Breast epithelium (tissue), 4 donors: ENCODE measurements around the gene ZFHX3. TPM values are rescaled to one million over a fixed set of nuclear protein-coding genes. Genes with fewer than 3 reads are reported as not detected.

ENCODE experiments used
- DNase-seq, 2 donors: peaks; one replicate each; pipeline ENCODE4 v3.0.0-alpha.2; 2019; ENCODE audit warnings: low spot score in 2 of 2
- H3K27ac ChIP-seq, 2 donors: fragments of 200-600 bp; sonication (generic) in 1 of 2; one replicate each; pipeline ENCODE4 v1.5.1; 2016 to 2019; ENCODE audit warnings: mild to moderate bottlenecking in 1 of 2
- H3K27me3 ChIP-seq, 2 donors: fragments of 200-600 bp; sonication (generic) in 1 of 2; one replicate each; pipeline versions ENCODE4 v1.5.1 to v1.6.0; 2017 to 2019; ENCODE audit warnings: control low read depth in 1 of 2, mild to moderate bottlenecking in 1 of 2
- H3K36me3 ChIP-seq: fragments of 200-600 bp; one replicate; pipeline ENCODE4 v1.5.1; 2019
- H3K4me1 ChIP-seq, 2 donors: fragments of 200-600 bp; sonication (generic); one replicate each; pipeline ENCODE4 v1.5.1; 2016 to 2019; ENCODE audit warnings: control low read depth in 1 of 2
- H3K4me3 ChIP-seq, 3 donors: fragments of 200-600 bp; sonication (generic); 1 replicate in 2 of 3; 2 replicates in 1 of 3; pipeline ENCODE4 v1.5.1; 2016 to 2019; ENCODE audit warnings: mild to moderate bottlenecking in 3 of 3, moderate library complexity in 2 of 3
- H3K9me3 ChIP-seq, 2 donors: fragments of 200-600 bp; sonication (generic) in 1 of 2; one replicate each; pipeline ENCODE4 v1.5.1; 2016 to 2019; ENCODE audit warnings: control low read depth in 1 of 2
- POLR2A ChIP-seq: fragments of 450-650 bp; IDR thresholded peaks from one replicate; pipeline ENCODE4 v1.6.1; 2016; ENCODE audit warnings: antibody characterized with exemption, mild to moderate bottlenecking, moderate library complexity
- POLR2AphosphoS5 ChIP-seq, 3 donors: sonication (generic); formaldehyde crosslinking; IDR thresholded peaks; one replicate each; pipeline ENCODE4 v1.6.1; 2017; ENCODE audit warnings: antibody characterized with exemption in 3 of 3
- intact Hi-C: fragments of 100-400 bp; cut with DNase I; formaldehyde crosslinking; loops from one replicate; pipeline ENCODE4 v1.15.1; 2023; ENCODE audit warnings: low total_unique reads
- total RNA-seq, 3 donors: library from RNA; depleted of rRNA; stranded (reverse); fragments of >200 nt; gene quantifications; one replicate each; pipeline ENCODE4 v1.1.0, GENCODE V29; 2016
- TF ChIP-seq, protein P1 (sequence below), 3 donors: fragments of 450-650 bp; IDR thresholded peaks; one replicate each; pipeline ENCODE4 v1.5.1; 2016 to 2017; ENCODE audit warnings: antibody characterized with exemption in 3 of 3, mild to moderate bottlenecking in 3 of 3, moderate library complexity in 3 of 3

ZFHX3 gene
- total RNA-seq, 3 donors from 2014 or later, result 10.8 to 36.0 (median 11.8) TPM

DNA sequence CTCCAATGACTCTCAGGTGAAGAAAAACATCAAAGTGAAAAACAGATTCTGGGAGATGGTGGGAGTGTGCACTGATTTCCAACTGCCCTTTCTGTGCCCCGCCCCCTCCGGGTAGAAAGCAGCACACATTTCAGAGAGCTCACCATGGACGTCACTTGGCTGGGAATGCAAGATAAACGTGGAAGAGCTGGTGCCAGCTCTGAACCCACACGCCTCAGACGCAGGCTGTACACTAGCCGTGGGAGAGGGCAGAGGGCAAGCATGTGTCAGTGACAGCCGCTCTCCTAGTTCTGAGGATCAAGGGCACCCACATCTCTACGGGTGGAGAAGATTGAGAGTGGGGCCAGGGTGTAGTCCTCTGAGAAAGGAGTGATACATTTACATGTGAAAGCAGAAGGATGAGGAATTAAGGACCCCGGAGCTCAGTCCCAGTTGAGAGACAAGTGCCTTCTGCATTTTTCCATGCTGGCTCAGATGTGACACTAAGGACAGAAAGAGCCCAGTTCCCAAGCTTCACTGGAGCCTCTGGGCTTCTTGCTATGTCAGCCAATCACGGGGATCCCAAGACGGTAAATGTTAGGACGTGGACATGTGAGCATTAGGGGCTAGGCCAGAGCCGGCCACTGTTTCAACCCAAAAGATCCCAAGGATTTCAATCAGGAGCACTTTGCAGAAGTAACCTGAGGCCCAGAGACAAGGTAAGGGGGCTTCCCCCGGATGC lies 101.3 kb downstream of the ZFHX3 start:
- Histone ChIP-seq H3K27me3 (no peaks in the 10 kb centered on the region), H3K4me1 (no peaks in the 10 kb centered on the region), H3K36me3 (no peaks in the 10 kb centered on the region), H3K27ac (no peak overlapping the region), H3K9me3 (no peaks in the 10 kb centered on the region), H3K4me3 (no peak overlapping the region)
- DNase-seq, result no peak
- intact Hi-C loops, result no loop called here
- TF ChIP-seq, protein P1, sequence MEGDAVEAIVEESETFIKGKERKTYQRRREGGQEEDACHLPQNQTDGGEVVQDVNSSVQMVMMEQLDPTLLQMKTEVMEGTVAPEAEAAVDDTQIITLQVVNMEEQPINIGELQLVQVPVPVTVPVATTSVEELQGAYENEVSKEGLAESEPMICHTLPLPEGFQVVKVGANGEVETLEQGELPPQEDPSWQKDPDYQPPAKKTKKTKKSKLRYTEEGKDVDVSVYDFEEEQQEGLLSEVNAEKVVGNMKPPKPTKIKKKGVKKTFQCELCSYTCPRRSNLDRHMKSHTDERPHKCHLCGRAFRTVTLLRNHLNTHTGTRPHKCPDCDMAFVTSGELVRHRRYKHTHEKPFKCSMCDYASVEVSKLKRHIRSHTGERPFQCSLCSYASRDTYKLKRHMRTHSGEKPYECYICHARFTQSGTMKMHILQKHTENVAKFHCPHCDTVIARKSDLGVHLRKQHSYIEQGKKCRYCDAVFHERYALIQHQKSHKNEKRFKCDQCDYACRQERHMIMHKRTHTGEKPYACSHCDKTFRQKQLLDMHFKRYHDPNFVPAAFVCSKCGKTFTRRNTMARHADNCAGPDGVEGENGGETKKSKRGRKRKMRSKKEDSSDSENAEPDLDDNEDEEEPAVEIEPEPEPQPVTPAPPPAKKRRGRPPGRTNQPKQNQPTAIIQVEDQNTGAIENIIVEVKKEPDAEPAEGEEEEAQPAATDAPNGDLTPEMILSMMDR (IDR thresholded peaks at IDR 0.05), result no peak
- TF ChIP-seq POLR2AphosphoS5 (IDR thresholded peaks at IDR 0.05) (no peak), POLR2A (no peak)

DNA sequence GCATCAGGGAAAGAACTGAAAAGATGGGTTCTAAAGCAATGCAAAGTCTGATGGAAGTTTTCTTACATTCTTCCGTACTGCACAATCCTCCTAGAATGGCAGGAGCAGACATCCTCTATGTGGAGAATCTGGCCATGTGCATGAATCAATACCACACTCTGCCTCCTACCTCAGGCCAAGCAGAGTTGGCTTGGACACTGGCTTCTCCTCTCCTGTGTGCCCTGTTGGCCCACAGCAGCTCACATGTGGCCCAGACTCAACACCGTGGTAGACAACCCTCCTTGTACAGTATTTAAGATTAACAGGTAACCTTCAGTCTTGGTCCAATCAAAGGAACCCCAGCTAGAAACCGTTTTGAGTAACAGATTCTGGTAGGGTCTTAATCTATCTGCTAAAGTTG lies 101.9 kb downstream of the ZFHX3 start:
- TF ChIP-seq POLR2A, result no peak
- no peak for TF ChIP-seq POLR2AphosphoS5 (IDR thresholded peaks at IDR 0.05)
- TF ChIP-seq, protein P1 (IDR thresholded peaks at IDR 0.05), result no peak
- no peak for DNase-seq

DNA sequence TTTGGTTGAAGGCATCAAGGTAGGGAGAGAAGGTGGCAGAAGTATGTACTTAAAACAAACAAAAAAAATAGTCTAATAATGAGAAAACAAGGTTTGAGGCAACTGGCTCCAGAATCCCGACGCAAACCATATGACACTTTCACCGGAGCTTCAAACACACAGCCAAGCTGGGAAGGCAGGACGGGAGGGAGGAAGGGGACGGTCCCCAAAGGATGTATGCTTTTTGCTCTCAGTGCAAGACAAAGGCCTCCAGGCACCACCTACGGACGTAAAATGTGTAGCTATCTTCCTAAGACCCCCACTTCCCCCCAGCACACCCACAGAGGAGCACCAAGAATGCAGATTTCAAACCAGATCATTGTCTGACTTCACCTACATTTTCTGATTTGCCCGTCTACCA lies 102.3 kb downstream of the ZFHX3 start:
- DNase-seq, result no peak
- no peaks in the 10 kb centered on the region for H3K4me1 ChIP-seq
- intact Hi-C loops, result no loop called here
- H3K9me3 ChIP-seq, result no peaks in the 10 kb centered on the region
- no peak overlapping the region for H3K4me3 ChIP-seq
- H3K27ac ChIP-seq, result no peak overlapping the region
- no peaks in the 10 kb centered on the region for H3K27me3 ChIP-seq
- H3K36me3 ChIP-seq, result no peaks in the 10 kb centered on the region
- no peak for TF ChIP-seq POLR2A
- TF ChIP-seq, protein P1 (IDR thresholded peaks at IDR 0.05), result no peak
- TF ChIP-seq POLR2AphosphoS5 (IDR thresholded peaks at IDR 0.05), result no peak

More for the DNA sequence above, 101.9 kb downstream of the ZFHX3 start:
- Histone ChIP-seq H3K4me1 (no peaks in the 10 kb centered on the region), H3K27me3 (no peaks in the 10 kb centered on the region), H3K36me3 (no peaks in the 10 kb centered on the region), H3K4me3 (no peak overlapping the region), H3K9me3 (no peaks in the 10 kb centered on the region), H3K27ac (no peak overlapping the region)
- intact Hi-C loops, result no loop called here

DNA sequence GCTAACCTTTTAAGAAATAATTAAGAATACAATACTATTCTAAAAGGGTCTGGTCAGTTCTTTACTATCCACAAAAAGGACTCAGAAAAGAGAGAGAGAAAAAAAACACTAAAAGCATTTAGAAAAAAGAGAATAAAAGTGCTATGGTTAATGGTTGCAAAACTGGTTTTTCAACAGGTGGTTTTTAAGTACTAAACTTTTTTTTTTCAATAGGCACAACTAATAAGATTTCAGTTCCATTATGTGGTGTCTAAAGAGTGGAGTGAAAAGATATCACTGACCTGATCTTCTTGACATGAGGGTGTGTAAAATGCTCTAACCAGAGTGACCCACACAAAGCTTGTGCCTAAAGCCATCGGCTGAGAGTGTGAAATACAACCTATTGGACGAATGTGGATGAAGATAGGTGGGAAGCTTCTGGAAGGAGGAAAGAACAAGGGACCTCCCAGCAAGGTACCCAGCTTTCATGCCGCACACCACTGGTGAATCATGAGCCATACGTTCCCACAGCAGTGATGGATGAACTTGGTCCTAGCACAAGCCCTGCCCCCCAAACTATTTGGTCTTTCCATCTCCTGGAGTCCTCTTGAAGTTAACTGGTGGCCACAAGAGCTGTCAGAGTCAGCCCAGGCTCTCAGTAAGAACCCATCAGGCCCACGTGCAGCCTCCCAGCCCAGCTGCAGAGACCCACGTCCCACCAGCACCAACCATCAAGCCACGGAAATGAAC lies 103.0 kb downstream of the ZFHX3 start:
- intact Hi-C loops, result no loop called here
- Histone ChIP-seq H3K27ac (no peak overlapping the region), H3K27me3 (no peaks in the 10 kb centered on the region), H3K4me1 (no peaks in the 10 kb centered on the region), H3K4me3 (no peak overlapping the region), H3K36me3 (no peaks in the 10 kb centered on the region), H3K9me3 (no peaks in the 10 kb centered on the region)
- DNase-seq, result no peak
- no peak for TF ChIP-seq POLR2AphosphoS5 (IDR thresholded peaks at IDR 0.05)
- TF ChIP-seq POLR2A, result no peak
- TF ChIP-seq, protein P1 (IDR thresholded peaks at IDR 0.05), result no peak

DNA sequence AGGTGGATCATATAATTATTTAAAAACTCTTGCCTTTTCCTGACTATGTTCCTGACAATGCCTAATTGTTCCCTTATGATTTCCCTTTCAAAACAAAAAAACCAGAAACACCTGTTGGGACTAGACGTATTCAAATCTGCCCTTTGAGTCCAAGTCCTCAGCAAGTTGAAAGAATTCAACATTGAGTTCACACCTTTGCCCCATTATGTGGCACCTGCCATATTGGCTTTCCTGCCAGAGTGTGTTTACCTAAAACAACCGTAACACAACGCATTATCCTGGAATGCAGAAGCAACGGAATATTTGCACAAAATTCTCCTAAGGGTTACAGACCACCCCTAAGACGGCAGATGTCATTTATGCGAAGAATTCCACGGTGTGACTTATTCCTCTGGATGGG lies 105.9 kb downstream of the ZFHX3 start:
- intact Hi-C loops, result no loop called here
- no peaks in the 10 kb centered on the region for H3K36me3 ChIP-seq
- H3K27ac ChIP-seq, result no peak overlapping the region
- no peaks in the 10 kb centered on the region for H3K4me1 ChIP-seq
- no peaks in the 10 kb centered on the region for H3K27me3 ChIP-seq
- no peaks in the 10 kb centered on the region for H3K9me3 ChIP-seq
- TF ChIP-seq POLR2AphosphoS5 (IDR thresholded peaks at IDR 0.05), result no peak
- no peak for TF ChIP-seq POLR2A
- TF ChIP-seq, protein P1 (IDR thresholded peaks at IDR 0.05), result no peak
- DNase-seq, result no peak
- no peak overlapping the region for H3K4me3 ChIP-seq
